ENCODE results near the gene SPPL3.

The SPPL3 gene

DNA sequence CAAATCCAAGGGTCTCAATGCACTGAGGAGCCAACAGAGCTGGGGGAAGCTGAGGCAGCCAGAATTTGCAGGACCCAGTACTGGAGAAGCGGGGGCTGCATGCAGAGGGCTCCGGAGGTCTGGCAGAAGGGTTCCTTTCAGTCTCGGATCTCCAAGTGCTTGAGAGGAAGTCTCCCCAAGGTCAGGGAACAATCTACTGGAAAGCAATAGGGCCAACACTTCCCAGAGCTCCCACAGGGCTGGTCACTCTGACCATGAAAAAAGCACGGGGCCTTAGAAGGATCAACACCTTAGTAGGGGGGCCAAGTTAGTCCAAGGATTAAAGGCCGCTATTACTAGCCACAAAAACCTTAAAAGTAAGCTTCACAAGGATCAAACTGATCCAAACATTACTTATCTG is 31.7 kb downstream of the SPPL3 start:
- DNase-seq = no peak

- no peak for DNase-seq
Measured at GRCh38 chr12:120870415-120870814, 33.7 kb downstream of the SPPL3 start.

GRCh38 chr12:120869376-120869775 is 34.8 kb downstream of the SPPL3 start:
- no peak for DNase-seq

GRCh38 chr12:120866108-120866507 is 38.0 kb downstream of the SPPL3 start:
- no peak for DNase-seq

- DNase-seq = no peak
Measured at GRCh38 chr12:120865098-120865497, 39.1 kb downstream of the SPPL3 start.

GRCh38 chr12:120862664-120863063 is 41.5 kb downstream of the SPPL3 start:
- DNase-seq = no peak

- DNase-seq = no peak
Measured at GRCh38 chr12:120861074-120861795, 42.9 kb downstream of the SPPL3 start.

- DNase-seq = no peak
Measured at GRCh38 chr12:120858306-120859088, 45.7 kb downstream of the SPPL3 start.

GRCh38 chr12:120856980-120857379 is 47.2 kb downstream of the SPPL3 start:
- DNase-seq = no peak

DNA sequence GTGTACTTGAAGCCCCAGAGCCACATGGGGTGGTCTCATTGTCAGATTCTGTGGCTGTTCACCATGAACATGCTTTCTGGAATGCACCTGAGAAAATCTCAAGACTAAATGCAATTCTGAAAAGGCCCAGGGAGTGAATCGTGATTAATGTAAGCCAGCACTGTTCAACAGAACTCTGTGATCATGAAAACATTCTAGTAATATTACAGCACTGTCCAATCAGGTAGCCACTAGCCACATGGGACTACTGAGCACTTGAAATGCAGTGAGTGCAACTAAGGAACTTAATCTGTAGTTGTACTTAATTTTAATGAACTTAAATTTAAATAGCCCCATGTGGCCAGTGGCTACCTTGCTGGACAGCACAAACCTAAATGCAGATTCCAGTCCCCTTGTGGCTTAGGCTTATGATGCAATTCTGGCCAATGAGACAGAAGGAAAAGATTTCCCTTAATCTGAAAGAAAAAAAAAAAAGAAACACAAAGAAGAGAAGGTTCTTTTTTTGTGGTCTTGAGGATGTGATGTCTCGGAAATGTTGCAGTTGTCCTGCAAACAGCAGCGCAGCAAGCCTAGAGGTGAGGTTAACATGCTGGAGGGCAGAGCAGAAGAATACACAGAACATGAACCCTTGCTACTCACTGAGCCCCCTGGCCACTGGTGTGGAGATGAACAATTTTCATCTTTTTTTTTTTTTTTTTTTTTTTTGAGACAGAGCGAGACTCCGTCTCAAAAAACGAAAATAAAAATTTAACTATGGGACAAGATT is 48.2 kb downstream of the SPPL3 start:
- DNase-seq = no peak

DNA sequence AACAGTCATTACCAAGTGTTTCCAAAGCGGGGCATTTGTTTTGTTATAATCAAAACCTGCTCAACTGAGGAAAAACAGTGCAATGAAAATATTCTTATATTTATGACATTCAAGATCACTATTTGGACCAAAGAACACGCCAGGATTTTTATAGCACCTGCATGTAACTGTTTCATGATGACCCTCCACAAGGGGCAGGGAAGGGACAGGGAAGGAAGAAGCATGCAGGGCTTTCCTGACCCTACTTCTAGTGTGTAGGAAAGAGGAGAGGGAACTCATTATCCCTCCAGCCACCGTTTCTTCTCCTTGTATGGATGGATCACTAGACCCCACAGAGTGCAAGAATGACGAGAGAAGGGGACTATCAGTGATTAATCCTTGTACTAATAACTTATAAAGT is 49.4 kb downstream of the SPPL3 start:
- DNase-seq = no peak

- DNase-seq = no peak
Measured at GRCh38 chr12:120853188-120853587, 51.0 kb downstream of the SPPL3 start.

DNA sequence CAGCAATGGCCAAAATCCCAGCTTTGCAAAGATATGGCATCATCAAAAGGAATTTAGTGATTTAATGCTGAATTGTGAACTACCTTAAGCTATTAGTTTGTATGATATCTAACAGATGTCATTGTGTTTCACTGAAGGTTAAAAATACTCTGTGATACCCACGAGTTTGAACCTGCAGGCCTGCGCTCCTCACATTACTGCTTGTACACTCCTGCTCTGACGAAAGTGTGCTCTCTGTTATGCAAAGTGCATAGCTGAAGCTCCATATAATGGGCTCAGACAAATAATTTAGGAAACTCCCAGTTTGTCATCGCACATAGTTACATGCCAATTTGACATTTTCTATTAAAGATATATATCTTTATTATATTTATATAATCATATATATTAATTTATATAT is 52.2 kb downstream of the SPPL3 start:
- no peak for DNase-seq

DNA sequence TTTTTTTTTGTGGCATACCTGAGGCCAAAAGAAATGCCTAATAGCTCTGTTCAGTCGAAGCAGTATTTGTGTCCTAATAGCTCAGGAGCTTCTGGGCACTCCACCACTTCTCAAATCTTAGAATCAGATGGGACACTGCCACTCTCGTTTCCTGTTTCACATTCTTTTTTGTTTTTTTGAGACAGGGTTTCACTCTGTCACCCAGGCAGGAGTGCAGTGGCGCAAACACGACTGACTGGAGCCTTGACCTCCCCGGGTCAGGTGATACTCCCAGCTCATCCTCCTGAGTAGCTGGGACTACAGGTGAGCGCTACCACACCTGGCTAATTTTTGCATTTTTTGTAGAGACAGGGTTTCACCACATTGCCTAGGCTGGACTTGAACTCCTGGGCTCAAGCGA is 52.7 kb downstream of the SPPL3 start:
- DNase-seq = no peak

DNA sequence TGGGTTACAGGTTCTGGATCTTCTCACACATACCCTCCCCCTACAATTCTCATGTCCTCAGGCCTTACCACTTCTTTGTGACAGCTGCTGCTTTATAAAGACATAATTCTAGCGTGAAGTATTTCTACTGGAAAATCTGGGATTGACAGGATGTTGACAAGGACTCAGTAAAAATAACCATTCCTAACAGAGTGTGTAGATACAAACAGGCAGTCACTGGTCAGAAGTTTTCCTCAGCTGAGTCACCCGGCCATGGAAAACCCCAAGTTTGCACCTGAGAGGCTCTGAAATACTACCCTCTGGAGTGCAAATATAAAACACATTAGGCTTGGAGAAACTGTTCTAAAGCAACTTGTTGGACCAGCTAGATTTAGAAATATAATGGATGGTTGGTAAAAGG is 54.4 kb downstream of the SPPL3 start:
- no peak for DNase-seq

GRCh38 chr12:120847814-120848213 is 56.3 kb downstream of the SPPL3 start:
- no peak for DNase-seq

DNA sequence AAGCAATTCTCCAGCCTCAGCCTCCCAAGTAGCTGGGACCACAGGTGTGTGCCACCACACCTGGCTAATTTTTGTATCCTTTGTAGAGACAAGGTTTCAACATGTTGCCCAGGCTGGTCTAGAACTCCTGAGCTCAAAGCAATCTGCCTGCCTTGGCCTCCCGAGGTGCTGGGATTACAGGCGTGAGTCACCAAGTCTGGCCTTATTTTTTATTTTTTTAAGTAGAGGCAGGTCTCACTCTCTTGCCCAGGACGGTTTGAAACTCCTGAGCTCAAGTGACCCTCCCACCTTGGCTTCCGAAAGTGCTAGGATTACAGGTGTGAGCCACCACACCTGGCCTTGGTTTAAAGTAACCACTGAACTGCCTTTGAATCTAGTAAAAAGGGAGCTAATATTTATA is 56.8 kb downstream of the SPPL3 start:
- DNase-seq = no peak

- no peak for DNase-seq
Measured at GRCh38 chr12:120846721-120847120, 57.4 kb downstream of the SPPL3 start.

- DNase-seq = no peak
Measured at GRCh38 chr12:120845696-120846095, 58.5 kb downstream of the SPPL3 start.

DNA sequence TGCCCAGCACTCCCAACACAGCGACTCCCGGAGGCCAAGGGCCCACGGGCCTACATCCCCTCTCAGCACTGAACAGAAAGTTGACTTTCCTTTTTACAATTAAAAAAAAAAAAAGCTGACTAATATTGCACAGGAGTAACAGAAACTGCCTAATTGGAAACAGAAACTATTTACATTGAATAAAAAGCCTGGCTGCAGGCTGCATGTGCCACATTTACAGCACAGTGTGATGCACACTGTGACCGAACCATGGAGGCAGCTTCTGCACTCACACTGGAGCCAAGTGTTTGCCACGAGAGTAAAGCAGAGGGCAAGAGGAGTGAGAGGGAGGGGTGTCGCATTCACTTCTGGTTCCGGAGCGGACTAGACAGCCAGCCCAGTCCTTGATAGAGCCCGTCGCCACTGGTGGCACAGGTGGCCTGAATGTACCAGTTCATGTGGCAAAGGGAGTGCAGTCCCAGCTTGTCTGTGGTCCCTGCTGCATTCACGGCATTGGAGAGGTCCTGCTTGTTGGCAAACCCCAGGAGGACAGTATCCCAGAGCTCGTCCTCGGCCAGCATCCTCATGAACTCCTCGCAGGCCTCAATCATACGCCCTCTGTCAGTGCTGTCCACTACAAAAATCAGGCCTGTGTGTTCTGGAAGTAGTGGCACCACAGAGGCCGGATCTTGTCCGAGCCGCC is 59.2 kb downstream of the SPPL3 start:
- DNase-seq = no peak

DNA sequence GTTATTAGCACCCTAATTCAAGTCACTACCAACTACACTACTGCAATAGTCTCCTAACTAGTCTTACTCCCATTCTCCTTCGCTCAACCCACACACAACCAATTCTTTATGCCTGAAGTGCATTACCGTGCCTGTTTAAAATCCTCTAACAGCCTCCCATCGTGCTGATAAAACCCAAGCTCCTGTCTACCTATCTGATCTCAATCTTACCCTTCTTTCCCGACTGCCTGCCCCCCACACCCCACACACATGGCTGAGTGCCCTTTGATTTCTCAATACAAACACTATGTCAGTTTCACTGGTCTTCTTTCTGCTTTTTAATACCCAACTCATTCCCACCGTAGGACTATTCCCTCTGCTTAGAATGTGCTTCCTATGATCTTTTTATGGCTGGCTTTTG is 59.9 kb downstream of the SPPL3 start:
- DNase-seq = no peak

DNA sequence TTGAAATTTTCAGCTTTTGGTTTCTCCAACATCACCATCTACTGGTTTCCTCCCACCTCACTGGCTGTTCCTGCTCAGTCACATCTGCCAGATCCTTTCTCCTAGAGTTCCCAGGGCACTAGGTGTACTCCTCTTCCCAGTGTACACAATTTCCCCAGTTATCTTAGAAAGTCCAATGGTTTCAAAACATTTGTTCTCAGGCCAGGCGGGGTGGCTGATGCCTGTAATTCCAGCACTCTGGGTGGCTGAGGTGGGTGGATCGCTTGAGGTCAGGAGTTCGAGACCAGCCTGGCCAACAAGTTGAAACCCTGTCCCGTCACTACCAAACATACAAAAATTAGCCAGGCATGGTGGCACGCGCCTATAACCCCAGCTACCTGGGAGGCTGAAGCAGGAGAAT is 60.7 kb downstream of the SPPL3 start:
- DNase-seq = no peak

DNA sequence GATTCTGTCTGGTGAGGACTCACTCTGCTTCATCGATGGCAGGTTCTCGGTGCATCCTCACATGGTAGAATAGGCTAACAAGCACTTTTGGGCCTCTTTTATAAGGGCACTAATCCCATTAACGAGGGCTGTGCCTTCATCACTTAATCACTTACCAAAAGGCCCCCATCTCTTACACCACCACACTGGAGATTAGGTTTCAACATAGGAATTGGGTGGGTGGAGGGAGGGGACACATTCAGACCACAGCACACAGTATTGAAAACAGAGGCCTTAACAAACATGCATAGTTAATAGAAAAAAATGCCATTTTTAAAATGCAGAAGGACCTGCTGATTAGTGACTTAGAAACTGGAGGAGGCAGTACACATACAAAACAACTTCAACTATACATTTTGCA is 61.6 kb downstream of the SPPL3 start:
- DNase-seq = no peak

Data from NCI-H524 treated with DMSO at 0.1 percent for 48 hours (cell line).